HepG2 (cell line): ENCODE results near the gene ATF6. TPM values are rescaled to one million over a fixed set of nuclear protein-coding genes. Genes with fewer than 3 reads are reported as not detected.
A peak's percentile ranks its signal among the peaks of the same experiment; 100 is the strongest.

ENCODE experiments used
- ARNTL ChIP-seq: sonication (generic); formaldehyde crosslinking; IDR thresholded peaks from 2 replicates; pipeline ENCODE4 v1.4.0; 2020; ENCODE audit warnings: mild to moderate bottlenecking, missing genetic modification reagents
- CREBL2 ChIP-seq: sonication (generic); formaldehyde crosslinking; IDR thresholded peaks from 2 replicates; pipeline ENCODE4 v1.8.1; 2023; ENCODE audit warnings: missing genetic modification reagents, mild to moderate bottlenecking, borderline replicate concordance
- ELF3 ChIP-seq: IDR thresholded peaks from 2 replicates; pipeline ENCODE4 v1.6.1; 2016; ENCODE audit warnings: missing genetic modification reagents, missing compliant biosample characterization
- ETS1 ChIP-seq: sonication (generic); formaldehyde crosslinking; IDR thresholded peaks from 2 replicates; pipeline ENCODE4 v1.4.0; 2020; ENCODE audit warnings: missing genetic modification reagents
- FOXJ3 ChIP-seq: sonication (generic); formaldehyde crosslinking; IDR thresholded peaks from 2 replicates; pipeline ENCODE4 v1.4.0; 2020; ENCODE audit warnings: missing genetic modification reagents, mild to moderate bottlenecking, borderline replicate concordance
- HNRNPL ChIP-seq: fragments of 200-400 bp; formaldehyde crosslinking; IDR thresholded peaks from 2 replicates; pipeline ENCODE4 v1.6.1; 2017; ENCODE audit warnings: mild to moderate bottlenecking, low read depth, low read length
- MAX ChIP-seq: IDR thresholded peaks from 2 replicates; pipeline ENCODE4 v1.6.1; 2012; ENCODE audit warnings: inconsistent platforms
- NFIB ChIP-seq: sonication (generic); formaldehyde crosslinking; IDR thresholded peaks from 2 replicates; pipeline ENCODE4 v1.9.0; 2021; ENCODE audit warnings: missing genetic modification reagents, mild to moderate bottlenecking, borderline replicate concordance
- NRL ChIP-seq: sonication (generic); formaldehyde crosslinking; IDR thresholded peaks from 2 replicates; pipeline ENCODE4 v1.5.0; 2020; ENCODE audit warnings: missing genetic modification reagents, mild to moderate bottlenecking, moderate library complexity, borderline replicate concordance
- UBTF ChIP-seq: sonication (generic); formaldehyde crosslinking; IDR thresholded peaks from 2 replicates; pipeline ENCODE4 v1.4.0; 2020; ENCODE audit warnings: mild to moderate bottlenecking, missing genetic modification reagents
- ZBTB39 ChIP-seq: sonication (generic); formaldehyde crosslinking; IDR thresholded peaks from 2 replicates; pipeline ENCODE4 v1.5.0; 2020; ENCODE audit warnings: missing genetic modification reagents
- ZNF143 ChIP-seq: sonication (generic); formaldehyde crosslinking; IDR thresholded peaks from 2 replicates; pipeline ENCODE4 v1.4.0; 2020; ENCODE audit warnings: missing genetic modification reagents
- ZNF281 ChIP-seq: sonication (generic); formaldehyde crosslinking; IDR thresholded peaks from 2 replicates; pipeline ENCODE4 v1.4.0; 2020; ENCODE audit warnings: missing genetic modification reagents, borderline replicate concordance
- ZNF512B ChIP-seq: sonication (generic); formaldehyde crosslinking; IDR thresholded peaks from 2 replicates; pipeline ENCODE4 v1.5.1; 2020; ENCODE audit warnings: missing genetic modification reagents, mild to moderate bottlenecking, borderline replicate concordance
- ZNF556 ChIP-seq: sonication (generic); formaldehyde crosslinking; IDR thresholded peaks from 2 replicates; pipeline ENCODE4 v1.4.0; 2020; ENCODE audit warnings: mild to moderate bottlenecking, missing genetic modification reagents, borderline replicate concordance
- ZNF740 ChIP-seq: sonication (generic); formaldehyde crosslinking; IDR thresholded peaks from 2 replicates; pipeline ENCODE4 v1.4.0; 2020; ENCODE audit warnings: missing genetic modification reagents
- polyA plus RNA-seq, 8 experiments: library from polyadenylated mRNA; depleted of rRNA in 3 of 8; stranded (reverse) in 7 of 8; unstranded in 1 of 8; fragments of >200 nt; fragmentation: Illumina TruSeq in 4 of 8; extraction: Trizol in 4 of 8; gene quantifications; 2 replicates each; pipeline versions ENCODE4 v1.2.1 to v1.2.3, GENCODE V29; 2011 to 2016; ENCODE audit warnings: low read depth in 4 of 8, missing spikeins in 1 of 8, mixed read lengths in 1 of 8; ENCODE audit not compliant: insufficient read depth in 1 of 8
- total RNA-seq, 5 experiments: library from RNA; depleted of rRNA; stranded (reverse); fragments of >200 nt; fragmentation: Illumina TruSeq; extraction: Trizol; gene quantifications; 2 replicates each; pipeline ENCODE4 v1.2.3, GENCODE V29; 2016; ENCODE audit warnings: low read depth in 1 of 5

Gene ATF6
- total and polyA plus RNA-seq, 2 of the 13 experiments (the other 11 are each of a cell fraction or from before 2014, with no cell fraction given) = 13.2 to 14.5 TPM

- TF ChIP-seq HNRNPL (peak; percentile 80; the same call in 1 of the 2 replicates), ZBTB39 (no peak), ARNTL (CRISPR knock-in tag) (0 out of 2 replicates have a peak, but pooled peaks have one; percentile 10), ZNF740 (CRISPR knock-in tag) (0 out of 2 replicates have a peak, but pooled peaks have one; percentile 46), CREBL2 (CRISPR knock-in tag) (no peak), ELF3 (no peak), NFIB (CRISPR knock-in tag) (no peak), ETS1 (no peak), ZNF143 (CRISPR knock-in tag) (no peak), UBTF (CRISPR knock-in tag) (peak; percentile 41; the same call in 1 of the 2 replicates), ZNF512B (CRISPR knock-in tag) (0 out of 2 replicates have a peak, but pooled peaks have one; percentile 72), FOXJ3 (no peak), NRL (no peak), ZNF281 (CRISPR knock-in tag) (no peak), MAX (peak; percentile 32), ZNF556 (CRISPR knock-in tag) (no peak)
Observed at GRCh38 chr1:161725908-161726472, 40.1 kb upstream of the ATF6 start (continued).
